Measurements from ENCODE around the gene TF.
"Not testable (repeated sequence)": the region's sequence is repeated elsewhere in the genome, so short reads cannot be mapped to it uniquely, and the experiment has no call there.

Gene TF

DNA sequence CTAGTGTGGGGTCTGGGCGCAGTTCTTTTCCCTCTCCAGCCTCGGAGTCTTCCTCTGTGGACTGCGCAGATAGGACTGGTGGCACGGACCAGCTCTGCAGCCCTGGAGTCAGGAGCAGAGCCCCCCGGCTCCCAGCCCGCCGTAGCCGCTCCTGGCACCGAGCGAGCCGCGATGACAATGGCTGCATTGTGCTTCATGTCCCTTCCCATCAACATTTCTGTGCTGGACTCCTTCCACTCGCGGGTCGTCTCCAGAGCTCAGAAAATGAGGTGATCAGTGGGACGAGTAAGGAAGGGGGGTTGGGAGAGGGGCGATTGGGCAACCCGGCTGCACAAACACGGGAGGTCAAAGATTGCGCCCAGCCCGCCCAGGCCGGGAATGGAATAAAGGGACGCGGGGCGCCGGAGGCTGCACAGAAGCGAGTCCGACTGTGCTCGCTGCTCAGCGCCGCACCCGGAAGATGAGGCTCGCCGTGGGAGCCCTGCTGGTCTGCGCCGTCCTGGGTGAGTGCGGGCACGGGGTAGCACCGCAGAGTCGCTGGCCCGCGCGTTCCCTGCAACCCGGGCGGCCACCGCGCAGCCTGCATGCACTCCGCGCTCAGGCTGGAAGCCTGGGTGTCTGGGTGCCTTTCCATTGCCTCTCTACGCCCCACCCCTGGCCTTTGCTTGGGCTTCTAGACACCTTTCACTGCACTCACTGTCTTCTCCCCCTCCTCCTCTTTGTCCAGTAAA is at the start of gene TF:
TF (plus strand) TSS at position 413 of the 731 bp plus-strand sequence; CDS start at position 461, 48 bp downstream.
- no peak for DNase-seq (ENCODE audit: low spot score)

DNA sequence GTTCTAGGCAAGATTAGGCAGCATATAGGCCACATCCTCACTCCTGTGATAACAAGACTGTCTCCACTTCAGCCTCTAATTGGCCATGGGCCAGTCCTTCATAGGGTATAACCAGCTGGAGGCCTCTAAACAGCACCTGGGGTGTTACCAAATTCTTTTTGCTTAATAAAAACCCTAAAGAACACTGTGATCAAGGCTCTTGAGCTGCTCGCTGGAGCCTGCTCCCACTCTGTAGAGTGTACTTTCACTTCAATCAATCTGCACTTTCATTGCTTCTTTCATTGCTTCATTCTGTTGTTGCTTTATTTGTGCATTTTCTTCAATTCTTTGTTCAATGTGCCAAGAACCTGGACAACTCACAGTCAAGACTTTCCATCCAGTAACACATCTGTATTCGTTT is 48.2 kb upstream of the TF start:
- no peak for DNase-seq (ENCODE audit: low spot score)

DNA sequence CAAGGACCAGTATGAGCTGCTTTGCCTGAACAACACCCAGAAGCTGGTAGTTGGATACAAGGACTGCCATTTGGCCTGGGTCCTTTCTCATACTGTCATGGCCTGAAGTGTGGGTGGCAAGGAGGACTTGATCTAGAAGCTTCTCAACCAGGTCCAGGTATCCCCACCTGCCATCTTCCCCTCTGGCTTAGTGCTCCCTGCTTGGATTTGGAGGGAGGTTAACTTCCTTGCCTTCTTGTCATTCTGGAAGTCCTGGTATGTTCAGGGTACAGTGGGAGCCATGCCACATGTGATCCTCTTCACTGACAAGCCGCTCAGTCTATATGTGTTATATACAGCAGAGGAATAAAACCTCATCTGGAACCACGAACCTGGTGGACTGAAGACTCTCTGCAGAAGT is 46.7 kb upstream of the TF start:
- DNase-seq (ENCODE audit: low spot score), result no peak

DNA sequence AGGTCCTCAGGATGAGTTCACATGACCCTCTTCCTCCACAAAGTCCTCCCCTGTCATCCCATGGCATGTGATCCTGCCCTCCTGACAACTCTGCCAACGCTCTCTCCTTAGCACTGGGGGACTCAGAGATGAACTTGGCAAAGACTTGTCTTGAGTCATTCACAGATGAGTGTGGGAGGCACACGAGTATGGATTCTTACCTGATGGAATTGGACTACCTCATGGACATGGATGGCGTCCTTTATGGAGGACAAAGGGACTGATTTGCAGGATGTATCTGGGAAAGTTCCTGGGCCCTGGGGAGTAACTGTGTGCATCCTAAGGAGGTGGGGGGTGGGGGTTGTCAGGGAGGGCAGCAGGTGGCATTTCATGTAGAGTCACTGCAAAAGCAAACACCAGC is 46.3 kb upstream of the TF start:
- no peak for DNase-seq (ENCODE audit: low spot score)

DNA sequence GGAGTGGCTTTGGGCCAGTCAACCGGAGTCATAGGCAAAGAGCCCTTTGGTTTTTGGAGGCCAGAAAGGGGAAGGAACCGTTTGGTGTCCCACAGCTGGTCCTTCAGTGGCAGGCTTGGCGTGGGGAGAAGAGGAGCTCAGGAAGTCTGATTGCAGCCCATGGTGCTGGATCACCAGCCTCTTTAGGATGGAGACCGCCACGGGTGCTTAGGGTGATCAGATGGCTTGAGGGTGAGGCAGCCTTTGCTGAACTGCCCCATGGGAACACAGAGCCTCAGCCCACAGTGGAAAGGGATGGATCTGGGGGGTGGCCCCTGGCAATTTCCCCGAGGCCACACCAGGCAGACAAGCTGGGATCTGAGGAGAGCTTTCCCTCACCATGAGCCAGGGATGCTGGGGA is 45.8 kb upstream of the TF start:
- DNase-seq (ENCODE audit: low spot score), result no peak

DNA sequence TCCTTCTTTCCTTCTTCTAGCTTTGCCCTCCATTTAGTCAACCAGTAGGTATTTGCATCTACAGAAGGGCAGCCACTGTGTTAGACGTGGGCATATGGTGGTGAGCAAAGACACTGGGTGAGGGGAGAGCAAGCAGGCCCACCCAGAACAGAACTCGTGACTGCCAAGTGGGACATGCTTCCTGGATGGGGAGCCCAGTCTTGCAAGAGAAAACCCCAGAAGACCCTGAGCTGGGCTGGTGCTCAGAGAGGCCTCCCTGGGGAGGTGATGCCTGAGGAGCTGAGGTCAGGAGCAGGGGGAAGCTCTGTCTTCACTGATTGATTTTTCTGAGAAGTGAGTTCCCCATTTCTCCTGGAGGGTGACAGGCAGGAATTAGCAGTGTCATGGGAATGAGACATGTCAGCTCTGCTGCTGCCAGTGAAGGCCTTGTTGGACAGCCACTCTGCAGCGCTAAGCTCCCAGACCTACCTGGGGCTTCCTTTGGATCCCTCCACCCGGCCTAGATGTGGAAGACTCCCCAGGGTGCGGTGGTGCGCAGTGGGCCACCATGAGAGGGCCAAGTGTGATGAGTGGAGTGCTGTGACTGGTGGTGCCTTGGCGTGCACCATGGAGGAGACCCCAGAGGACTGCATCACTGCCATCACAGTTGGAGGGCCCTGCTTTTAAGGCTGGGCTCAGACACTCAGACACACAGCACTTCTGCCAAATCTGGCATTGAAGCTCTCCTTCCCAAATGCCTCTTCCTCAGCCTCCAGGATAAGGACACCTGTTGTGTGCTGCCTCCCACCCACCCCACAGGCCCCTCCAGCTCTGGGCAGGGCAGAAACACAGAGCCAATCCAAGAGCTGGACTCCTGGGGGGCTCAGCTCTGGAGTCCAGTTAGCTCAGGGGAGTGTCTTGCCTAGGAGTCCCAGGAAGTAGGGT is 44.5 kb upstream of the TF start:
- DNase-seq (ENCODE audit: low spot score), result no peak

DNA sequence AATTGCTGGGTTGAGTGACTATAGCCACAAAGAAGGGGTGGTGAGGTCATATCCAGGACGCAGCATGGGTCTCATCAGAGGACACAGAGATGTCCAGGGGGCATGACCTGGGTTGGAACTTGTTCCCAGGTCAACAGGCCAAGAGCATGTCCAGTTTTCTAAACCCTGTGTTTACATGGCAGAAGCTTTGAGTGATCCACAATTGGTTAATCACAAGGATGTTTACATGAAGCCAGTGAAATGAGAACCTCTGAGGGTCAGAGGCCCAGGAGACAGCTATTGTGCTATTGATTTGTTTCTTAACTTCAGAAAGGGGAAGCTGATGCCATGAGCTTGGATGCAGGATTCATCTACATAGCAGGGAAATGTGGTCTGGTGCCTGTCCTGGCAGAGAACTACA is 42.3 kb upstream of the TF start:
- no peak for DNase-seq (ENCODE audit: low spot score)

DNA sequence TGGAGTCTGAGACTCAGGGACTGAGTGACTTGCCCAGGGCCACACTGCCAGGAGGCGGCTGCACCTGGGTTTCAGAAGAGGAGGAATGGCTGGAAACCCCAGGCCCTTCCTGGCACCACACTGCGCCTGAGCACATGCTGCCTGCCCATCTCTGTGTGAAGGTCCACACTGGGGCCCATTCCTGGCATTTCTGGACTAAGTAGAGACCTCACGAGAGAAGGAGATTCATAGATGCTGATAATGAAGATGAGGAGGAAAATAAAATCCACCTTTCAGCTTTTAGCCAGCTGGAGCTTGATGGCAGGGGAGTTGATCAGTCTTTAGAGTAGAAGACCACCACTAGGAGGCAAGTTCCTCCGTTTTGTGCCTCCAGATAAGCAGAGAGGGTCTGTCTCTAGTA is 40.2 kb upstream of the TF start:
- no peak for DNase-seq (ENCODE audit: low spot score)

DNA sequence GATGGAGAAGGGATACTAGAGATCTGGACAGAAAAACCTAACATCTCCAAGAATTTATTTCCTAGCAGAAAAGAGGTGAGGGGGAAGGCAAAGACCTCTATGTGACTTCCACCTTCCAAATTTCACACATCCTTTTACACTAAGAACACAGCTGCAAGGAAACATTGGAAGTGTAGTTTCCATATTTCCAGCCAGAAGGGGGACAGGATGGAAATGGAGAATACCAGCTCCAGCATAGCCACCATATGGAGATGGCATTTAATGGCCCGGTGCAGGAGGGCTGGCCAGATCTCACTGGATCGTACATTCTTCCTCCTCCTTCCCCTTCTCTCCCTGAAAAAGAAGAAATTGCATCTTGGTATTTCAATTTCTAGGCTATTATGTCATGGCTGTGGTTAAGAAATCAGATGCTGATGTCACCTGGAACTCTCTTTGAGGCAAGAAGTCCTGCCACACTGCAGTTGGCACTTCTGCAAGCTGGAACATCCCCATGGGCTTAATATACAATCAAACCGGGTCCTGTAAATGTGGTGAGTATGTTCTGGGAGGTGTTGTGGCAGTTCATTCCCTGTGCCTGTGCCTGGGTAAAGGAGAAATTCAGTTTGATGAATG is 36.9 kb upstream of the TF start:
- no peak for DNase-seq (ENCODE audit: low spot score)

DNA sequence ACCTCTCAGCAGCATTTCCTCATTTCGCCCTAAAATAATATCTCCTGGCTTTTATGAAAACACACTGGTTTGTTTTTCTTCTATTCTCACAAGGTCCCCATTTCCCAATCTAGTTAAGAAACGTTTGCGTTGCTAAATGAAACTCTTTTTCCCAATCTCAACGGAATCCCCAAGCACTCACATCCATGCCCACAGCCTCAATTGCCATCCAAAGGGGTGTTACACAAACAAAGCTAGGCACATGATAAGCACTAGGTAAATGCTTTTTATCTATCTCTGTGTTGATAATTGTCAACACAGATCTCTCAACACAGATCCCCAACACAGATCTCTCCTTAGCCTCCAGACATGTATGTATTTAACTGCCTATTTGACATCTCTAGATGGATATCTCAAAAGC is 35.2 kb upstream of the TF start:
- no peak for DNase-seq (ENCODE audit: low spot score)

DNA sequence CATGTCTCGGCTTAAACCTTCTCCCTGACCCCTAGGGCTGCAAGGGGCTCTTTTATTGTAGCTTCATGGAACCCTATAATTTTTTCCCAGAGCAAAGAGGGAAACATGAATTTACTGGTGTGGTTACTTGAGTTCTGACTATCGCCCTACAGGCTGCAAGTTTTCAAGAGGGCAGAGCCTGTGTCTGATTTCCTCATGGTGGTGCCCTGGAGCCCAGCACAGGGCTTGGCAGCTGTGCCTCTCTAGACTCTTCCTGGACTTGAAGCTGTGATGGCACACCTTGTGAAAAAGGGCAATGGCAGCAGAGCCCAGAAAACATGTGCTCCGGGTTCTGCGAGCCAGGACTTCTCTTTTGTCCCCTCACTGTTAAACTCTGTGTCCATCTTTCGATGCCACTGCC is 34.2 kb upstream of the TF start:
- DNase-seq (ENCODE audit: low spot score), result no peak

DNA sequence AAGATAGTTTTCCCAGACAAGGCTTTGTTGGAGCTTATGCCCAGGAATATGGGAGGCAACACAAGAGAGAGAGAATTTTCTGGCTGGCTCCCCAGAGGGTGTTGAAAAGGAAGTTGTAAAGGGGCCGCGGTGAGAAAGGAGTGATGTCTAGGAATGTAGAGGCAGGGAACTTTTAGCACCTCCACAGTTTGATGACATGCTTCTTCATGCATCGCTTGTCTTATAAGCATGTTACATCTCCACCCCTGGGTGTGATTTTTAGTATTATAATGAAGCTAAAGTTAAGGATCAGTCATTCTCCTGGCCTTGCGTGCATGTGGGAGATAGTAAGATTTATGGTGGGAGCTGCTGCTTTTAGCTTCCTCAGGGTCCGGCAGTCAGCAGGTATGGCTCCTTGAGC is 32.8 kb upstream of the TF start:
- no peak for DNase-seq (ENCODE audit: low spot score)

DNA sequence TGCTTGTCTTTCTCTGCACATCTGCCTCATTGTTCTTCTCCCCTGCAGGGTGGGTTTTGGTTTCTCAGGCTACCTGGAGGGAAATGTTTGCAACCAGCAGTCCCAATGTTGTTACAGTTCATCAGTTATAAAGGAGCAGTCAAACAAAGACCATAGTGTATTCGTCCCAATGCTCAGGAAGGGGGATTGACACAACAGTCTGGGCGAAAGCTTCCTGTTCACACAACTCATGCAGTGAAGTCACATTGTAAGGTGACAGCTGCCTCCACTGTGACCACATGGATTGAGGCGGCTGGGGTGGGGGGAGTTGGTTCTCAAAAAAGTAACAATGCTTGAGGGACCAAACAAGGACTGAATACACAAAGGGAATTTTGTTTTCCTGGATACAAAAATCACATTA is 28.8 kb upstream of the TF start:
- DNase-seq (ENCODE audit: low spot score), result no peak

DNA sequence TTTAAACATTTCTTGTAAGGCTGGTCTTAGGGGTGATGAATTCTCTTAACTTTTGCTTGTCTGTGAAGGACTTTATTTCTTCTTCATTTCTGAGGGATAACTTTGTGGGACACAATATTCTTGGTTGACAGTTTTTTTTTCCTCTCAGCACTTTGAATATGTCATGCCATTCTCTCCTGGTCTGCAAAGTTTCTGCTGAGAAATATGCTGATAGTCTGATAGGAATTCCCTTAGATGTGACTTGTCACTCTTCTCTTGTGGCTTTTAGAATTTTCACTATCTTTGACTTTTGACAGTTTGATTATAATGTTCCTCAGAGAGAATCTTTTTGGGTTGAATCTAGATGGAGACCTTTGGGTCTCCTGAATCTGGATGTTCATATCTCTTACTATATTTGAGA is 23.3 kb upstream of the TF start:
- no peak for DNase-seq (ENCODE audit: low spot score)

DNA sequence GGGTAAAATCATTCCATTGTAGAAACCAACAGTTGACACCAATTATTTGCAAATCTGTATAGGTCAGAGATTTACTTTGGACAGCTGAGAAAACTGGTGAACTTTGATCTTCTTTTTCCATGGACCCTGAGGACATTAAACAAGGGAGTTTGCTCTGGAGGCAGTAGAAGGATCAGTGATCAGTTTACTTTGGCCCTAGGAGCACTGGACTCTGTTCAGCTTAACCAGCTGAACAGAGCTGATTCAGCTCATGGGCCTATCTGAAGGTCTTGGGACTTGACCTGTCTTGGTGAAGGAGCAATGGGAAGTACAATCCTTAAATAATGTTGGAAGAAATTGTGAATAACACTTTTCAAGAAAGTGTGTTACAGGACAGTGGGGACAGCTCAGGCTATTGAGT is 15.2 kb upstream of the TF start:
- no peak for DNase-seq (ENCODE audit: low spot score)

DNA sequence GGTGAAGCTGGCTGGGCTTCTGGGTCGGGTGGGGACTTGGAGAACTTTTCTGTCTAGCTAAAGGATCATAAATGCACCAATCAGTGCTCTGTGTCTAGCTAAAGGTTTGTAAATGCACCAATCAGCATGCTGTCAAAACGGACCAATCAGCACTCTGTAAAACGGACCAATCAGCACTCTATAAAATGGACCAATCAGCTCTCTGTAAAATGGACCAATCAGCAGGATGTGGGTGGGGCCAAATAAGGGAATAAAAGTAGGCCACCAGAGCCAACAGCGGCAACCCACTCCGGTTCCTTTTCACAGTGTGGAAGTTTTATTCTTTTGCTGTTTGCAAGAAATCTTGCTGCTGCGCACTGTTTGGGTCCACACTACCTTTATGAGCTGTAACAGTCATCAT is 14.0 kb upstream of the TF start:
- DNase-seq (ENCODE audit: low spot score), result not testable (repeated sequence)

DNA sequence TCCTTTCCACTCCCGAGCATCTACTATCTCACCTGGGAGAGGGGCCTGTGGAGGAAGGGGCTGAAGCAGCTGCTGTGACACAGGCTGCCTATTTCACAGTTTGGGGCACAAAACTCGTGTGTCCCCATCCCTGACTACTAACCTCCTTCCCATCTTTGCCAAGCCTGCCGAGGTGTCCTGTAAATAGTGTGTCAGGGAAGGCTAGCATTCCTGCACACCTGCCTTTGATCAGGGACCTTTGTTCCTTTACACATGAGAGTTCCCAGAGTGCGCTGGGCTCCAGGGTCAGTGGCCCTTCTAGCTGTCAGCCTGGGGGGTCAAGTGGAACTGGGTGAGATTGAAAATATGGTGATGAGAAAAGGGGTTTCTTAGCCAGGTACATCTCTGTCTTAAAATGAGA is 13.0 kb upstream of the TF start:
- DNase-seq (ENCODE audit: low spot score), result no peak

DNA sequence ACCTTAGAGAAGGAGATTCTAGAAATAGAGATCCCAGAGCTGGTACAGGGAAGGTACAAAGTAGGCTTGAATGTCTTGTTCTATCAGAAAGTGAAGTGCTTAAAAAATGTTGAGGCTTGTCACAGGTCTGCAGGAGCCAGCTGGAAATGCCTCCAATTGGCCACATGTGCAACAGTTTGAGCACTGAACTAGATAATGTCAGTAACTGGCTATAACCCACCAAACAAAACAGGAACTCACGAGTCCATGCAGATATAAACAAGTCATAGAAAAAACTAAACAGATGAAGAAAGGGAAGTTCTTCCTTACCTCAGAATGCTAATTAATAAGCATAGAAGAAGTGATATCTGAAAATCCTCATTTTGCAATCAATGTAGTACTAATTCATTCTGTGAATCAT is 11.9 kb upstream of the TF start:
- DNase-seq (ENCODE audit: low spot score), result no peak

DNA sequence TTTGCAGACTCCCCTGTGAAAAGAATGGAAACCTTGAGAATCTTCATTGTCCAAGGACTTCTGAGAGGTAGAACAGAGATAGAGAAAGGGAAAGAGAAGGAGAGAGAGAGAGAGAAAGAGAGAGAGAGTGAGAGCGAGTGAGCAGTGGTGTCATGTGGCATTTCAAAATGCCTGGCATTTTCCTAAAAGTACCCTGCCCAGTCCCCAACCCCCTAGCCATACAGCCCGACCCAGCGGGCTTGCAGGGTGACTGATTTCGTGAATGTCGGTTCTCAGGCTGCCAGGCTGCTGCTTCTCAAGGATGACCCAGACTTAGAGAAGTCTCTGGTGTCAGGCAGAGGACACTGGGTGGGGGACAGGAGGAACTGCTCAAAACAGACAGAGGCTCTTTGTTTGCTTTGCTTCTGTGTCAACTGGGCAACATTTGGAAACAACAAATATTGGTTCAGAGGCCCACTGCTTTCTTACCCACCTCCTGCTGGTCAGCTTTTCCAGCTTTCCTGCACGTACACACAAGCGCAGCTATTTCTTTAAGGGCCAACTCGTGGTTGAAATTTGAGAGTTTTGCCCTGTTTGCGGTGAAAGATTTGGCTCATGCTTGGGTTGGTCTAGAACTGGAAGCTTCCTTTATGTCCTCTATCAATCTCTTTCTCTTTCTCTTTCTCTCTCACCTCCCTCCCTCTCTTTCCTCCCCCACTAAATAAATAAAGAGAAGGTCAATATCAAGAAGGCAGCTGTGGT is 3.7 kb upstream of the TF start:
- DNase-seq (ENCODE audit: low spot score), result no peak

DNA sequence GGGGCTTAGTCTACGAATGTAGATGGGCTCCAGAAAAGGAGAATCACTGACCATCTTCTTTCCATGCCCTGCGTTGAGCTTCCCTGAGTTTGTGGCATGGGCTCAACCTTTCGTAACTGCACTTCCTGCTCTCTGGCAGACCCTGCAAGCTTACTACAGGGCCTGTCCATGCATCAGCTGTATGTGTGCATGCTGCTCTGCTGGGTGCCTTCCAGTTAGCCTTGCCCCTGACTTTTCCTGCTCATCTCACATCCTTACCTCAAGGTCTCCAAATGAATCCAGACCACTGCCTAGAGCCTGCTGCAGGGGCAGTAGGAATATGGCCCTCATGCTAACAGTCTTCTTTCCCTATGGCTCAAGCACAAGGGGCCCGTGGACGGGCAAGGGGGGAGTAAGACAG is 2.0 kb upstream of the TF start:
- DNase-seq (ENCODE audit: low spot score), result no peak

DNA sequence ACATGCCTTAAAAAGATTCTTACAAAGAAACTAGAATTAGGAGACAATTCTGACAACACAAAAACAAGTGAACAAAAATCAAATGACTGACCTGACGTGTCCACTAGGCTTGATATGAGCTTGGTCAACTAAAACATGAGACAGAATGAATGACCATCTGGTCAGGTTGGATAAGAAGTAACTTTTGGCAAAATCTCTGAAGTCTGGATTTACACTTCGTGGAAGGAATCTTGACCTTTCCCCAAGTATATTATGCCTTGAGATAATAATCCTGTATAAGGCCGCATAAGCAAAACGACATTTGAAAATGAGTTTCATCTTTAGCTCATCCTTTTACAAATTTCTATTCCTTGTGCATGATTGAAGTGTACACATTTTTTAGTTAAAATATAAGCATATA is 1.1 kb upstream of the TF start:
- DNase-seq (ENCODE audit: low spot score), result no peak

DNA sequence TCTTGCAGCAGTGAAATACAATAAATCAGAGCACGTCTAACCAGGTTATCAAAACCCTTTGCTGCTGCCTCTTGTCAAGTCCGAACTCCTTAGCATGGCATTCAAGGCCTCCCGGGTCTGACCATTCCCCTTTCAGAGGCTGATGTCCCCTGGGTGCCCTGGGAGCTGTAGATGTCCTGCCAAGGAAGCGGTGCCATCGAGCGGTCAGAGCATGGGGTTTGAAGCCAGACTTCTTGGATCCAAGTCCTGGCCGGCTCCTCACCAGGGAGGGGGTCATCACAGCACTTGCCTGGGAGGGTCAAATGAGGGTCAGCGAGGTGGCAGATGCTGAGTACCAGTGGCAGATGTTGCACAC is 496 bp downstream of the TF start:
- DNase-seq (ENCODE audit: low spot score), result no peak

DNA sequence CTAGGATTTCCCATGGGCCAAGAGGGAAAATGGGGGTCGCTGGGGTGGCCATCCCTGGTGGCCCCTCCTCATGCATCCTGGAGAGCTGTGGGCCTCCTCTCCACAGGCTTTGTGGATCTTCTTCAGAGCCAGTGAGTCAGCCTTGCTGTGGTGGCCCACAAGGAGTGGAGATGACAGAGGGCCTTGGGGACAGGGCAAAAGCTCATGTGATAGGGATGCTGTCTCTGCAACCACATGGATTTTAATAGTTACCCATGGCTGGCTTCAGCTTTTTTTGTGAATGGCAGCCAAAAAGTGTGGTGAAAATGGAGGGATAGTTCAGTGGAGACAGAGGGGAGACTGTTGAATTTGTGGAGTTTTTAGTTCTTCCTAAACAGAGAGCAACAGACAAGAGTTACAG is 1.2 kb downstream of the TF start:
- DNase-seq (ENCODE audit: low spot score), result no peak
